SK-N-SH (cell line): Measurements from ENCODE around the gene LMBR1L. TPM values are rescaled to one million over a fixed set of nuclear protein-coding genes. Genes with fewer than 3 reads are reported as not detected.

Experiments used
- CTCF ChIA-PET: fragments of 300-600, 350-600 bp; formaldehyde crosslinking; extraction: SDS; loops from one replicate; lab custom pipeline; 2021; lab: Yijun Ruan, JAX
- POLR2A ChIA-PET: fragments of 350-600 bp; sonication (Branson Sonifier 250); formaldehyde crosslinking; extraction: SDS; loops from one replicate; lab custom pipeline; 2020; ENCODE audit warnings: antibody characterized with exemption, inconsistent platforms; lab: Yijun Ruan, JAX
- DNase-seq: peaks from one replicate; pipeline ENCODE4 v3.0.0; 2012
- H2AFZ ChIP-seq: fragments of 200-600 bp; sonication (generic); 2 replicates; pipeline ENCODE4 v1.8.1; 2016; ENCODE audit warnings: antibody characterized with exemption, mild to moderate bottlenecking, low read depth
- H3F3A ChIP-seq: fragments of 200-600 bp; sonication (generic); replicated peaks from 2 replicates; pipeline ENCODE3; 2016; ENCODE audit warnings: antibody characterized with exemption, mild to moderate bottlenecking; ENCODE audit not compliant: insufficient read depth
- H3K27ac ChIP-seq, 2 experiments: fragments of 200-500 bp in 1 of 2; fragments of 200-600 bp in 1 of 2; sonication (Bioruptor generic) in 1 of 2; sonication (generic), shearing (Covaris generic) in 1 of 2; 2 replicates each; pipeline versions ENCODE4 v1.5.1 to v1.6.1; 2014 to 2016; ENCODE audit warnings: low read depth in 2 of 2, inconsistent platforms in 1 of 2, low read length in 1 of 2, mild to moderate bottlenecking in 1 of 2, mixed read lengths in 1 of 2
- H3K27me3 ChIP-seq: fragments of 200-600 bp; sonication (generic), shearing (Covaris generic); 2 replicates; pipeline ENCODE4 v1.6.1; 2016; ENCODE audit warnings: mixed run types; ENCODE audit not compliant: insufficient read depth
- H3K36me3 ChIP-seq, 2 experiments: fragments of 200-500 bp in 1 of 2; fragments of 200-600 bp in 1 of 2; sonication (Bioruptor generic) in 1 of 2; sonication (generic) in 1 of 2; replicated peaks in 1 of 2; 2 replicates each; pipeline versions ENCODE3 to v1.5.1; 2014 to 2016; ENCODE audit warnings: low read length in 1 of 2, mild to moderate bottlenecking in 1 of 2; ENCODE audit not compliant: insufficient read depth in 2 of 2, control insufficient read depth in 1 of 2
- H3K4me1 ChIP-seq, 2 experiments: fragments of 200-500 bp in 1 of 2; fragments of 200-600 bp in 1 of 2; sonication (Bioruptor generic) in 1 of 2; sonication (generic), shearing (Covaris generic) in 1 of 2; 2 replicates each; pipeline versions ENCODE4 v1.5.1 to v1.6.1; 2014 to 2016; ENCODE audit warnings: low read depth in 1 of 2, low read length in 1 of 2, mixed run types in 1 of 2; ENCODE audit not compliant: insufficient read depth in 2 of 2, control insufficient read depth in 1 of 2
- H3K4me2 ChIP-seq: fragments of 200-600 bp; sonication (generic), shearing (Covaris generic); 2 replicates; pipeline ENCODE4 v1.6.1; 2017; ENCODE audit warnings: mixed run types
- H3K4me3 ChIP-seq, 2 experiments: fragments of 200-500 bp in 1 of 2; fragments of 200-600 bp in 1 of 2; sonication (Bioruptor generic) in 1 of 2; sonication (generic), shearing (Covaris generic) in 1 of 2; 2 replicates each; pipeline versions ENCODE4 v1.5.1 to v1.8.1; 2014 to 2016; ENCODE audit warnings: low read depth in 2 of 2, inconsistent platforms in 1 of 2, low read length in 1 of 2, mild to moderate bottlenecking in 1 of 2, mixed read lengths in 1 of 2, moderate library complexity in 1 of 2
- H3K79me2 ChIP-seq: fragments of 200-600 bp; sonication (generic); 2 replicates; pipeline ENCODE4 v1.8.1; 2017; ENCODE audit warnings: mild to moderate bottlenecking; ENCODE audit not compliant: insufficient read depth
- H3K9ac ChIP-seq: fragments of 200-600 bp; sonication (generic); 2 replicates; pipeline ENCODE4 v1.6.1; 2017; ENCODE audit warnings: mixed run types
- H3K9me2 ChIP-seq: fragments of 200-600 bp; sonication (generic); 2 replicates; pipeline ENCODE4 v1.6.1; 2017; ENCODE audit warnings: mixed run types
- H3K9me3 ChIP-seq: fragments of 200-600 bp; sonication (generic); 2 replicates; pipeline ENCODE4 v1.6.1; 2017; ENCODE audit warnings: mixed run types, mild to moderate bottlenecking, moderate library complexity
- H4K20me1 ChIP-seq: fragments of 200-600 bp; sonication (generic); 2 replicates; pipeline ENCODE4 v1.6.1; 2017; ENCODE audit warnings: mild to moderate bottlenecking, mixed run types; ENCODE audit not compliant: insufficient read depth
- EP300 ChIP-seq, 2 experiments: IDR thresholded peaks; 2 replicates each; pipeline versions ENCODE4 v1.4.0 to v1.6.1; 2012; ENCODE audit warnings: borderline replicate concordance in 1 of 2, low read depth in 1 of 2, low read length in 1 of 2
- EZH2phosphoT487 ChIP-seq: fragments of 200-600 bp; sonication (generic); IDR thresholded peaks from 2 replicates; pipeline ENCODE4 v1.6.1; 2017; ENCODE audit warnings: low read depth, mixed run types, mild to moderate bottlenecking, antibody characterized with exemption, moderate library complexity, borderline replicate concordance
- GABPA ChIP-seq: IDR thresholded peaks from 2 replicates; pipeline ENCODE4 v1.4.0; 2012; ENCODE audit warnings: low read depth, mild to moderate bottlenecking
- JUND ChIP-seq: IDR thresholded peaks from 2 replicates; pipeline ENCODE4 v1.4.0; 2012
- MEF2A ChIP-seq: IDR thresholded peaks from 2 replicates; pipeline ENCODE4 v1.4.0; 2012; ENCODE audit warnings: low read depth, borderline replicate concordance
- MXI1 ChIP-seq: IDR thresholded peaks from 2 replicates; pipeline ENCODE4 v1.6.1; 2012; ENCODE audit warnings: mild to moderate bottlenecking, low read depth, low read length, improper control_type of control experiment
- NFIC ChIP-seq: IDR thresholded peaks from 2 replicates; pipeline ENCODE4 v1.4.0; 2012; ENCODE audit warnings: borderline replicate concordance
- NRF1 ChIP-seq: IDR thresholded peaks from 2 replicates; pipeline ENCODE4 v1.6.1; 2012; ENCODE audit warnings: low read depth, mild to moderate bottlenecking, low read length
- POLR2AphosphoS5 ChIP-seq: IDR thresholded peaks from 2 replicates; pipeline ENCODE4 v1.6.1; 2012; ENCODE audit warnings: low read depth, low read length
- RFX5 ChIP-seq: IDR thresholded peaks from 2 replicates; pipeline ENCODE4 v1.6.1; 2012; ENCODE audit warnings: mild to moderate bottlenecking, improper control_type of control experiment, low read length
- RXRA ChIP-seq: IDR thresholded peaks from 2 replicates; pipeline ENCODE4 v1.4.0; 2012; ENCODE audit warnings: low read depth, mild to moderate bottlenecking, borderline replicate concordance
- SIN3A ChIP-seq: IDR thresholded peaks from 2 replicates; pipeline ENCODE4 v1.6.1; 2012; ENCODE audit warnings: low read depth, mild to moderate bottlenecking, low read length, moderate library complexity, borderline replicate concordance
- SMC3 ChIP-seq: IDR thresholded peaks from 2 replicates; pipeline ENCODE4 v1.6.1; 2012; ENCODE audit warnings: low read depth, low read length, improper control_type of control experiment
- TCF12 ChIP-seq: IDR thresholded peaks from 2 replicates; pipeline ENCODE4 v1.4.0; 2012
- WGBS: methylation state at CpG from one replicate; pipeline ENCODE4 v1.1.6; 2017; ENCODE audit warnings: low lambda C conversion rate; 5-methylcytosine and 5-hydroxymethylcytosine counted together
- polyA plus RNA-seq, 3 experiments: library from polyadenylated mRNA; depleted of rRNA; stranded (reverse); fragments of >200 nt; gene quantifications; 2 replicates each; pipeline ENCODE4 v1.2.3, GENCODE V29; 2012
- TF ChIP-seq, protein P1 (sequence below): IDR thresholded peaks from 2 replicates; pipeline ENCODE4 v1.4.0; 2012; ENCODE audit warnings: low read depth, borderline replicate concordance
- TF ChIP-seq, protein P2 (sequence below): IDR thresholded peaks from 2 replicates; pipeline ENCODE4; 2012
- TF ChIP-seq, protein P3 (sequence below): IDR thresholded peaks from 2 replicates; pipeline ENCODE4 v1.4.0; 2012; ENCODE audit warnings: low read depth, borderline replicate concordance

The LMBR1L gene
- polyA plus RNA-seq, 1 of the 3 experiments (the other 2 are of a cell fraction), result 61.4 TPM

DNA sequence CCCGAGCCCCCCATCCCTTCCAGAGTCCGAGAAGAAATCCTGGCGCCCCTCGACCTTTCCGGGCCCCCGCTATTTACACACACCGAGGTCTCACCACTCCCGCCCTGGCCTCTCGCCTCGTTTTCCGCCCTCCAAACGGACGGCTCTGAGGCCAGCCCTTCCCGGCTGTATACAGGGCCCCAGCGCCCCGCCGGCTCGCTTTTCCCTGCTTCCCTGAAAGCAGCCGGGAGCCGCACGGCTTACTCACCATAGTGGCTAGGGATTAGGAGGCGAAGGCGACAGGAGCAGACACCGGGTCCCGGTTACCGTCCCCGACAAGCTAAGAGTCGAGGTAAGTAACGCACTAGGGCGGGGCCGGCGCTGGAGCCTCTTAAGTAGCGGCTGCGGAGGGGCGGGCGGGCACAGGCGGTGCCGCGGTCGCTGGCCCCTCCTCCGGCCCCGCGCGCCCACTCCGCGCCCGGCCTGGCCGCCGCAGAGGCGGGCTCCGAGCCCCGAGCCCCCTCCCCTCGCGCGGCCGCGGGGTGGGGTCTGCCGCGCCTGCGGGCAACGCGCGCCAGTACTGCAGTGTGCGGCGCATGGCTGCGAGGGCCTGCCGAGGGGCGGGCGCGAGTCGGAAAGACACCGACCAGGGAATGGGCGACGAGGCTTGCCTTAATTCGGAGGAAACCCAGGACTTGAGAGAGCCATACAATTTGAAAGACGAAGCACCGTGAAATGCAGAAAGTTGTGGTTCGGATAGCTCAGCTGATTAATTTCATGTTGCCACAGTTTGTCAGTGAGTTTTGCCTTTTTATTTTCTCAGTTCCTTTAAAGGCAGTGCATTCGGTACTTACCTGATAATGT, 20.6 kb upstream of the LMBR1L start, which contains the start of gene TUBA1B (continued):
- peak; percentile 91 for TF ChIP-seq MXI1
- TF ChIP-seq RFX5, result 0 out of 2 replicates have a peak, but pooled peaks have one; percentile 37
- no peak; the same call in 1 of the 2 replicates for TF ChIP-seq GABPA
- TF ChIP-seq, protein P1, sequence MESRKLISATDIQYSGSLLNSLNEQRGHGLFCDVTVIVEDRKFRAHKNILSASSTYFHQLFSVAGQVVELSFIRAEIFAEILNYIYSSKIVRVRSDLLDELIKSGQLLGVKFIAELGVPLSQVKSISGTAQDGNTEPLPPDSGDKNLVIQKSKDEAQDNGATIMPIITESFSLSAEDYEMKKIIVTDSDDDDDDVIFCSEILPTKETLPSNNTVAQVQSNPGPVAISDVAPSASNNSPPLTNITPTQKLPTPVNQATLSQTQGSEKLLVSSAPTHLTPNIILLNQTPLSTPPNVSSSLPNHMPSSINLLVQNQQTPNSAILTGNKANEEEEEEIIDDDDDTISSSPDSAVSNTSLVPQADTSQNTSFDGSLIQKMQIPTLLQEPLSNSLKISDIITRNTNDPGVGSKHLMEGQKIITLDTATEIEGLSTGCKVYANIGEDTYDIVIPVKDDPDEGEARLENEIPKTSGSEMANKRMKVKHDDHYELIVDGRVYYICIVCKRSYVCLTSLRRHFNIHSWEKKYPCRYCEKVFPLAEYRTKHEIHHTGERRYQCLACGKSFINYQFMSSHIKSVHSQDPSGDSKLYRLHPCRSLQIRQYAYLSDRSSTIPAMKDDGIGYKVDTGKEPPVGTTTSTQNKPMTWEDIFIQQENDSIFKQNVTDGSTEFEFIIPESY, result no peak
- no peak for TF ChIP-seq EP300 (IDR thresholded peaks at IDR 0.05; ENCODE audit: borderline replicate concordance in 1 of 2, low read depth in 1 of 2, low read length in 1 of 2)
- no peak for TF ChIP-seq TCF12
- peak; percentile 100 for TF ChIP-seq POLR2AphosphoS5
- TF ChIP-seq NFIC, result no peak
- no peak for TF ChIP-seq MEF2A
- TF ChIP-seq SIN3A, result peak; percentile 83
- TF ChIP-seq SMC3, result no peak
- no peak for TF ChIP-seq RXRA
- TF ChIP-seq, all 33 proteins: peak for 13

DNA sequence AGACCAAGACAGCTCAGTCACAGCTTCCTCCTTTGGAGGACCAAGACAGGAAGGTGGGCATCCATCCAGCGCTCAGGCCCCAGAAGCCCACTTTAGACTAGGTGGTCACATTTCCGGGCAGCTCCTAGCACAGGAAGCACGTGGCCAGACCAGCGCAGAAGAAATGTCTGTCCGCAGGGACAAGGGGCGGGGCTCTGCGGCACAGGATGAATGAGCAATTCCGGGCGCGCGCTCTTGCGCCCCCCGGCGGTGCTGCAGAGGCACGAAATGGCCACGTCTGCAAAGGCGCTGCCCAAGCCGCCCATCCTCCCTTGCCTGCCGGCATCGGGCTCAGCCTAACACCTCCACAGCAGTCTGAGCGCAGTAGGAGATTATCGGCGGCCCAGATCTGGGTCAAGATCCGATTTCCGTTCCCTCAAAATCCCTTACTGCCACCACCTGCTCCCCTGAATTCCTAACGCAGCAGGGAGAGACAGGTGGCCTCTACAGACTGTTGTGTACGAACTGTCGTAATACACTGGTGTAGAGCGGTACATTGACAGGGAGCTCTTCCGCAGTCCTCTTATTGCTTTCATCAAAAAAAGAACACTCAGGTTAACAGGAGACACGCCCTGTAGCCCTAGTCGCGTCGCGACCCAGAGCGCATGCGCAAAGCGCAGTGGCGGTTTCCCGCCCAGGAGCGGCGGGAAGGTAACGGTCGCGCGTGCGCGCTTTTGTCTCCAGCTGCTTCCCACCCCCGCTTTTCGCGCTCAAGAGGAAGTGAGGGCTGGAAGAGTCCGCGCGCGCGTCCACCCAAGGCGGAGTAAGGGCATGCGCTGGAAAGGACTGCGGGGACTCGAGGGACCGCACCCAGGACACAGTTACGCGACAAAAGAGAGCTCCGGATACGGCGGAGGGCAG, 19.8 kb upstream of the LMBR1L start:
- CTCF ChIA-PET, result interaction anchor here (0.6 to 7.3 kb wide), 46 partner anchors 8 to 578 kb away, joined by 3 to 69 read pairs (median 4); partner anchors contain the start of genes C1QL4, DHH, KMT2D and LMBR1L
- no peaks in the 10 kb centered on the region for H3K27me3 ChIP-seq
- H3K9ac ChIP-seq, result peak overlapping the region; percentile 100
- H3K4me3 ChIP-seq, result peak overlapping the region; percentile 77 to 99
- H3K79me2 ChIP-seq, result peaks cover 59% of the 10 kb centered on the region
- peak overlapping the region; percentile 94 to 97 for H3K27ac ChIP-seq
- H3K4me1 ChIP-seq, result peaks cover 10 to 15% of the 10 kb centered on the region in 2 experiments; a peak in 3 of 4 replicates
- under 1% methylated on average over 32 of the region's 66 CpGs for WGBS
- peak overlapping the region; percentile 96 for H3K4me2 ChIP-seq
- DNase-seq, result peak; percentile 88
- peaks cover 42% of the 10 kb centered on the region for H4K20me1 ChIP-seq
- H3K9me2 ChIP-seq, result no peaks in the 10 kb centered on the region
- H2AFZ ChIP-seq, result no peak overlapping the region
- no peaks in the 10 kb centered on the region for H3K9me3 ChIP-seq
- H3F3A ChIP-seq, result peaks cover 61% of the 10 kb centered on the region
- H3K36me3 ChIP-seq, result peaks cover 25 to 30% of the 10 kb centered on the region in 2 experiments
- POLR2A ChIA-PET, result interaction anchor here (0.5 to 4.8 kb wide), 44 partner anchors 8 to 507 kb away, joined by 3 to 97 read pairs (median 4); partner anchors contain the start of genes ARF3, DHH, DNAJC22 and KMT2D
- TF ChIP-seq, protein P2, sequence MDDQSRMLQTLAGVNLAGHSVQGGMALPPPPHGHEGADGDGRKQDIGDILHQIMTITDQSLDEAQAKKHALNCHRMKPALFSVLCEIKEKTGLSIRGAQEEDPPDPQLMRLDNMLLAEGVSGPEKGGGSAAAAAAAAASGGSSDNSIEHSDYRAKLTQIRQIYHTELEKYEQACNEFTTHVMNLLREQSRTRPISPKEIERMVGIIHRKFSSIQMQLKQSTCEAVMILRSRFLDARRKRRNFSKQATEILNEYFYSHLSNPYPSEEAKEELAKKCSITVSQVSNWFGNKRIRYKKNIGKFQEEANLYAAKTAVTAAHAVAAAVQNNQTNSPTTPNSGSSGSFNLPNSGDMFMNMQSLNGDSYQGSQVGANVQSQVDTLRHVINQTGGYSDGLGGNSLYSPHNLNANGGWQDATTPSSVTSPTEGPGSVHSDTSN, result peak; percentile 33; the same call in 1 of the 2 replicates
- TF ChIP-seq RXRA (no peak), JUND (no peak; the same call in 1 of the 2 replicates), SIN3A (peak; percentile 95), SMC3 (peak; percentile 64), MEF2A (no peak), GABPA (peak; percentile 67), POLR2AphosphoS5 (peak; percentile 77; the same call in 1 of the 2 replicates), NFIC (no peak), EZH2phosphoT487 (no peak), EP300 (IDR thresholded peaks at IDR 0.05; ENCODE audit: borderline replicate concordance in 1 of 2, low read depth in 1 of 2, low read length in 1 of 2) (peak in 1 of 2 experiments; percentile 29; a peak in 1 of 4 replicates), MXI1 (peak; percentile 99), NRF1 (peak; percentile 84)
- TF ChIP-seq, protein P1, result no peak
- TF ChIP-seq, protein P3, sequence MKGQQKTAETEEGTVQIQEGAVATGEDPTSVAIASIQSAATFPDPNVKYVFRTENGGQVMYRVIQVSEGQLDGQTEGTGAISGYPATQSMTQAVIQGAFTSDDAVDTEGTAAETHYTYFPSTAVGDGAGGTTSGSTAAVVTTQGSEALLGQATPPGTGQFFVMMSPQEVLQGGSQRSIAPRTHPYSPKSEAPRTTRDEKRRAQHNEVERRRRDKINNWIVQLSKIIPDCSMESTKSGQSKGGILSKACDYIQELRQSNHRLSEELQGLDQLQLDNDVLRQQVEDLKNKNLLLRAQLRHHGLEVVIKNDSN, result peak; percentile 84
